ENCODE data around the gene SCG3.

SCG3 gene

DNA sequence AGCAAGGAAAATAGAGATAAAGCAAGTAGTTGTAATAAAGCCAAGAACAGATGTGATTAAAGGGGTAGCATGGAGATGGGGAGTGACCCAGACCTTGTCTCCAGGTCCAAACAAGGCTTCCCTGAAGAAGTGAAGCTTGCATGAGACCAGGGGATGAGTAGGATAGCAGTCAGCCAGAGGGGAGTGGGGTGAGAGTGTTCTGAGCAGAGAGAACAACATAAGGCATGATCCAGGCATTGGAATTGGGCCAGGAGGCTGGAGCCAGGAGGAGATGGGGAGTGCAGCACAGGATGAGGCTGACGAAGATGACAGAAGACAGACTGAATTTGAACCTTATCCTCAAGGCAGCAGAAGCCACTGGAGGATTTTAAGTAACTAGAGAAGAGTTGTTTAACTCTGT, 77.3 kb downstream of the SCG3 start:
- peak; percentile 72 for DNase-seq (ENCODE audit: low spot score)

DNA sequence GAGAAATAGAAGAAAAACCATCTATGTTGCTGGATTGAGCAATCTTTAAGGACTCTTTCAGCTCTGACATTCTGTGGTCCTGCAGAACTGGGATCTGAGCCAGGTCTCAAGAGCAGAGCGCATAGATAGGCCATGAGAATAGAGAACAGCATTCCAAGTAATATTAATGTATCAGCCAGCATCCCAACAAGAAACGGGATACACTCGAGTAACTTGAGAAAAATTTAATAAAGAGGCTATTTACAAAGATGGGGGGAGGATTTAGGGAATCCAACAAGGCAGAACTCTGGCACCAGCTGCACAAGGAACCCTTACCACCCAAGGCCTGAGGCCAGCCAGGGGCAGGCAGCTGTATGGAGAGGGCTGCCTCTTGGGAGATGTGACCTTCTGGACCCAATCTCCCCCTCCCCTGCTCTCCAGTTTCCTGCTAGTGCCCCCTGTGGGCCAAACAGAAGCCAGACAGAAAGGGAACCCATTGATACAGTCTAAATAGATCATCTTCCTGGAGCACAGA, 78.3 kb downstream of the SCG3 start:
- peak; percentile 82 for DNase-seq (ENCODE audit: low spot score)

DNA sequence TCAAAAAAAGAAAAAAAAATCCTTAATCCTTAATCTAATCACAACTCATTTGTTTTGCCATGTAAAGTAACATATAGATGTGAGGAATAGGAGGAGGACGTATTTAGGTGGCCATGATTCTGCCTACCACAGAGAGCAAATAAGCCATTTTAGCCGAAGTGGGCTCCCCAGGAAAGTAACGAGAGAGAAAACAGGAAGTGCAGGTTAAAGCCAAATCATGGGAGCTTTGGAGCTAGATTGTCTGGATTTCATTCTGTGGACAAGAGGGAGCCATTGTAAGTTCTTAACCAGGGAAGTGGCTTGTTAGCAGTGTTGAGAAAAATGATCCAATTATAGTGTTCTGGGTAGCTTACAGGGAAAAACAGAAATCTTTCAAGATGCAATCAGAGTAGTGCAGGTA, 79.5 kb downstream of the SCG3 start:
- DNase-seq (ENCODE audit: low spot score), result no peak

DNA sequence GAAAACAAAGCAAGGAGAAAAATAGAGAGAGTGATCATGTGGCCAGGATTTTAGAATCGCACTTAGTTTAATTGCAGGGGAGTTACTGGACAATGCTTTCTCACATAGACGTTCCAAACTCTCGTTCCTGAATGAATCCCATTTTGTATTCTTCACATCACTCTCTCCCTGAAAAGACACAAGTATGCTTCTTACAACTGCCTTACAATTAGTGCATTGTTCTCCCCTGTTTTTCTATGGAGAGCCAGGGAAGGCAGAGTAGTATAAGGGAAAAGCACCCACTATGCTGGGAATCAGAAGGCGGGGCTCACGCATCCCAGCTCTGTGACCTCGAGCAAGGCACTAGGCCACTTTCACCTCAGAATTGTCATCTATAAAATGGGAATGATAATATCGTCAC, 84.4 kb downstream of the SCG3 start:
- no peak for DNase-seq (ENCODE audit: low spot score)

DNA sequence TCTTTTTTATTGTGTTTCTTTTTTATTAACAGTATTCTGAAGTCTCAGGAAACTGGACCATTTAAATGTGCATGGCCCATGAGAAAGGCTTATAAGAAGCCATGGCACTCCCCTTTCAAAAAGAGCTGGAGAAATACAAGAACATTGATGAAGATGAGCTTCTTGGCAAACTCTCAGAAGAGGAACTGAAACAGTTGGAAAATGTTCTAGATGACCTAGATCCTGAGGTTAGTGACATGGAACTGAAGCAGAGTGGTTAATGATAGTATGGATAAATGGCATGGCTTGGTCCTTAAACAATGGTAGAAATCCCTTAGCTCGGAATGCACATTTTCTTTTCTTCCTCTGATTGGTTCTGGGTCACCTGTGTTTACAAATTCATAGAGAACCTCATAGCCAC, 85.0 kb downstream of the SCG3 start:
- no peak for DNase-seq (ENCODE audit: low spot score)

DNA sequence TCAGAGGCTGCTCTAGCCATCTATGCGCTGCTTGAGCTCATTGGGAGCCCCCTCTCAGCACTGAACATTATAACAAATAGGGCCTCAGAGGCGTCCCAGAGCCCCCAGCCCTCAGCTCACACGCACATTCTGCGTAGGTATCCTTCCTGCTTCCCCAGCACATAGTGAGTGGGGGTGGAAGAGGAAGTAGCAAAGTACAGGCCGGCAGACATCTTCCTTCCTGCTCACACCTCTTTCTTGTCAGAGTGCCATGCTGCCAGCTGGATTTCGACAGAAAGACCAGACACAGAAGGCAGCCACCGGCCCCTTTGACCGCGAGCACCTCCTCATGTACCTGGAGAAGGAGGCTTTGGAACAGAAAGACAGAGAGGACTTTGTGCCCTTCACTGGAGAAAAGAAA, 86.7 kb downstream of the SCG3 start:
- DNase-seq (ENCODE audit: low spot score), result no peak

Data from AG08396 (cell line).